Activated CD4-positive, alpha-beta T cell treated with anti-CD3 and anti-CD28 coated beads for 1 hour (primary cell): Measurements from ENCODE around the gene RIPK3.
A peak's percentile ranks its signal among the peaks of the same experiment; 100 is the strongest.
"Not testable (repeated sequence)": the region's sequence is repeated elsewhere in the genome, so short reads cannot be mapped to it uniquely, and the experiment has no call there.

Experiments
- DNase-seq: peaks from one replicate; pipeline ENCODE4 v3.0.0-alpha.2; 2020

The RIPK3 gene

GRCh38 chr14:24342889-24343288 is 3.1 kb upstream of the RIPK3 start:
- DNase-seq: no peak

GRCh38 chr14:24340606-24341005 is 815 bp upstream of the RIPK3 start:
- DNase-seq: no peak

- no peak for DNase-seq
These were observed 948 bp downstream of the RIPK3 start for GRCh38 chr14:24338843-24339242.

- no peak for DNase-seq
These were observed 2.0 kb downstream of the RIPK3 start for GRCh38 chr14:24337824-24338175.

- DNase-seq: no peak
These were observed 2.5 kb downstream of the RIPK3 start for GRCh38 chr14:24337144-24337823.

GRCh38 chr14:24335461-24336171 is 4.2 kb downstream of the RIPK3 start:
- no peak for DNase-seq

GRCh38 chr14:24334431-24335291 is 5.1 kb downstream of the RIPK3 start, which contains the start of gene ADCY4:
TSS of gene ADCY4 (minus strand) at chr14:24335071. CDS start at chr14:24334652, 419 bp downstream.
- no peak for DNase-seq

- DNase-seq: peak; percentile 76
These were observed 7.4 kb downstream of the RIPK3 start for GRCh38 chr14:24332268-24332993.

- DNase-seq: no peak
These were observed 8.0 kb downstream of the RIPK3 start for GRCh38 chr14:24331731-24332267.

- DNase-seq: no peak
These were observed 8.7 kb downstream of the RIPK3 start for GRCh38 chr14:24330973-24331674.

GRCh38 chr14:24329736-24330135 is 10.1 kb downstream of the RIPK3 start:
- peak; percentile 26 for DNase-seq

- no peak for DNase-seq
These were observed 10.6 kb downstream of the RIPK3 start for GRCh38 chr14:24329073-24329663.

- not testable (repeated sequence) for DNase-seq
These were observed 11.9 kb downstream of the RIPK3 start for GRCh38 chr14:24327914-24328313.

GRCh38 chr14:24327303-24327702 is 12.5 kb downstream of the RIPK3 start:
- no peak for DNase-seq

GRCh38 chr14:24325963-24326362 is 13.8 kb downstream of the RIPK3 start:
- DNase-seq: no peak

GRCh38 chr14:24325041-24325530 is 14.7 kb downstream of the RIPK3 start:
- DNase-seq: no peak

- DNase-seq: no peak
These were observed 15.8 kb downstream of the RIPK3 start for GRCh38 chr14:24324024-24324423.

- DNase-seq: no peak
These were observed 16.4 kb downstream of the RIPK3 start for GRCh38 chr14:24323341-24323740.

- DNase-seq: no peak
These were observed 17.1 kb downstream of the RIPK3 start for GRCh38 chr14:24322672-24323071.

- no peak for DNase-seq
These were observed 18.4 kb downstream of the RIPK3 start for GRCh38 chr14:24321212-24321975.
